Karpas-422 (cell line): ENCODE data around the gene BIRC3. TPM values are rescaled to one million over a fixed set of nuclear protein-coding genes. Genes with fewer than 3 reads are reported as not detected.

Source experiments
- DNase-seq: peaks from one replicate; pipeline ENCODE4 v3.0.0-alpha.2; 2015
- H2AFZ ChIP-seq: fragments of 200-600 bp; sonication (generic); 2 replicates; pipeline ENCODE4 v1.6.1; 2014; ENCODE audit warnings: antibody characterized with exemption, low read length, mixed read lengths
- H3K27ac ChIP-seq: fragments of 200-600 bp; sonication (generic); 2 replicates; pipeline ENCODE4 v1.5.1; 2014; ENCODE audit warnings: mild to moderate bottlenecking, low read length, moderate library complexity
- H3K27me3 ChIP-seq: fragments of 200-600 bp; sonication (generic); 2 replicates; pipeline ENCODE4 v1.6.1; 2014; ENCODE audit warnings: low read length, mixed read lengths
- H3K36me3 ChIP-seq: fragments of 200-600 bp; sonication (generic); 2 replicates; pipeline ENCODE4 v1.6.1; 2014; ENCODE audit warnings: low read length, mixed read lengths; ENCODE audit not compliant: insufficient read depth
- H3K4me1 ChIP-seq: fragments of 200-600 bp; sonication (generic); 2 replicates; pipeline ENCODE4 v1.6.1; 2014; ENCODE audit warnings: mild to moderate bottlenecking, low read length, mixed read lengths
- H3K4me2 ChIP-seq: fragments of 200-600 bp; sonication (generic); 2 replicates; pipeline ENCODE4 v1.6.1; 2014; ENCODE audit warnings: low read length, low read depth, mild to moderate bottlenecking; ENCODE audit not compliant: poor library complexity, severe bottlenecking
- H3K4me3 ChIP-seq: fragments of 200-600 bp; sonication (generic); 2 replicates; pipeline ENCODE4 v1.5.1; 2014; ENCODE audit warnings: mild to moderate bottlenecking, antibody characterized with exemption, low read length, mixed read lengths
- H3K79me2 ChIP-seq: fragments of 200-600 bp; sonication (generic); 2 replicates; pipeline ENCODE4 v1.6.1; 2014; ENCODE audit warnings: mild to moderate bottlenecking, low read length, mixed read lengths
- H3K9ac ChIP-seq: fragments of 200-600 bp; sonication (generic); 2 replicates; pipeline ENCODE4 v1.6.0; 2014; ENCODE audit warnings: low read length
- H3K9me2 ChIP-seq: fragments of 200-600 bp; sonication (generic), shearing (Covaris generic); replicated peaks from 2 replicates; pipeline ENCODE4 v1.6.0; 2014; ENCODE audit warnings: mild to moderate bottlenecking, low read length, moderate library complexity; ENCODE audit not compliant: insufficient read depth
- H3K9me3 ChIP-seq: fragments of 300-700, 200-600 bp; sonication (generic); 2 replicates; pipeline ENCODE4 v1.6.1; 2014; ENCODE audit warnings: low read length, mixed read lengths
- H4K20me1 ChIP-seq: fragments of 200-600 bp; sonication (generic); 2 replicates; pipeline ENCODE4 v1.6.1; 2014; ENCODE audit warnings: mild to moderate bottlenecking, antibody characterized with exemption, low read length, low read depth; ENCODE audit not compliant: insufficient read depth
- total RNA-seq: library from RNA; depleted of rRNA; stranded (reverse); fragments of >200 nt; shearing (Covaris generic); gene quantifications from 2 replicates; pipeline ENCODE4 v1.2.3, GENCODE V29; 2014; ENCODE audit warnings: low replicate concordance

The BIRC3 gene
- total RNA-seq, 1 experiment from 2014 or later = 0.52 TPM

DNA sequence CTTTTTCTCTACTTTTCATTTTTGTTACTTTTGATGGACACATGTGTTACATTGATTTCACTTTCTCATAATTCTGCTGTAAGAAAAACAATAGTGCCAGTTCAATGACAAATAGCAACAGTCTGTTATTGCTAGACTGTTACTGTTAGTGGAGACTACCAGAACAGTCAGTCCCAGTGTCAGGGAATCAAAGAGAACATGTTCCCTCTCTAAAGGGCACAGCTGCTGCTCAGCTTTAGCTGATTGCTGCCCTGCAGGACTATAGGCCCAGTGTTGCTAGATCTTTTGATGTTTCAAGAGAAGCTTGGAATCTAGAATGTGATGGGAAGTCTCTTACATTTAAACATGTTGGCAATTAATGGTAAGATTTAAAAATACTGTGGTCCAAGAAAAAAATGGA is 3.4 kb downstream of the BIRC3 start:
- Histone ChIP-seq H3K4me1 (peaks cover 16% of the 10 kb centered on the region), H3K79me2 (no peaks in the 10 kb centered on the region), H3K9me2 (no peaks in the 10 kb centered on the region), H3K36me3 (no peaks in the 10 kb centered on the region), H3K27ac (no peak overlapping the region), H3K4me3 (no peak overlapping the region), H4K20me1 (no peaks in the 10 kb centered on the region), H2AFZ (no peak overlapping the region), H3K27me3 (no peaks in the 10 kb centered on the region; the same call in none of the 2 replicates), H3K4me2 (no peak overlapping the region), H3K9me3 (no peaks in the 10 kb centered on the region), H3K9ac (no peak overlapping the region)
- DNase-seq = no peak

GRCh38 chr11:102322560-102322959 is 5.3 kb downstream of the BIRC3 start:
- no peaks in the 10 kb centered on the region; the same call in none of the 2 replicates for H3K27me3 ChIP-seq
- H2AFZ ChIP-seq = no peak overlapping the region
- no peak overlapping the region for H3K4me2 ChIP-seq
- no peak for DNase-seq
- no peaks in the 10 kb centered on the region for H4K20me1 ChIP-seq
- no peaks in the 10 kb centered on the region for H3K9me3 ChIP-seq
- no peaks in the 10 kb centered on the region for H3K9me2 ChIP-seq
- H3K79me2 ChIP-seq = no peaks in the 10 kb centered on the region
- H3K36me3 ChIP-seq = no peaks in the 10 kb centered on the region
- H3K4me1 ChIP-seq = peaks cover 7% of the 10 kb centered on the region
- no peak overlapping the region for H3K9ac ChIP-seq
- no peak overlapping the region for H3K27ac ChIP-seq
- H3K4me3 ChIP-seq = no peak overlapping the region

DNA sequence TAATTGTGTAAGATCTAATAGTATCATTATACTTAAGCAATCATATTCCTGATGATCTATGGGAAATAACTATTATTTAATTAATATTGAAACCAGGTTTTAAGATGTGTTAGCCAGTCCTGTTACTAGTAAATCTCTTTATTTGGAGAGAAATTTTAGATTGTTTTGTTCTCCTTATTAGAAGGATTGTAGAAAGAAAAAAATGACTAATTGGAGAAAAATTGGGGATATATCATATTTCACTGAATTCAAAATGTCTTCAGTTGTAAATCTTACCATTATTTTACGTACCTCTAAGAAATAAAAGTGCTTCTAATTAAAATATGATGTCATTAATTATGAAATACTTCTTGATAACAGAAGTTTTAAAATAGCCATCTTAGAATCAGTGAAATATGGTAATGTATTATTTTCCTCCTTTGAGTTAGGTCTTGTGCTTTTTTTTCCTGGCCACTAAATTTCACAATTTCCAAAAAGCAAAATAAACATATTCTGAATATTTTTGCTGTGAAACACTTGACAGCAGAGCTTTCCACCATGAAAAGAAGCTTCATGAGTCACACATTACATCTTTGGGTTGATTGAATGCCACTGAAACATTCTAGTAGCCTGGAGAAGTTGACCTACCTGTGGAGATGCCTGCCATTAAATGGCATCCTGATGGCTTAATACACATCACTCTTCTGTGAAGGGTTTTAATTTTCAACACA is 6.4 kb downstream of the BIRC3 start:
- H3K79me2 ChIP-seq = no peaks in the 10 kb centered on the region
- no peaks in the 10 kb centered on the region for H3K4me1 ChIP-seq

GRCh38 chr11:102325088-102325487 is 7.8 kb downstream of the BIRC3 start:
- Histone ChIP-seq H3K9me2 (no peaks in the 10 kb centered on the region), H3K79me2 (no peaks in the 10 kb centered on the region), H3K9me3 (no peaks in the 10 kb centered on the region), H3K4me1 (no peaks in the 10 kb centered on the region), H2AFZ (no peak overlapping the region), H3K4me3 (no peak overlapping the region), H3K27ac (no peak overlapping the region), H3K27me3 (peaks cover 4% of the 10 kb centered on the region; the same call in 1 of the 2 replicates), H3K9ac (no peak overlapping the region), H3K4me2 (no peak overlapping the region), H4K20me1 (no peaks in the 10 kb centered on the region), H3K36me3 (no peaks in the 10 kb centered on the region)
- DNase-seq = no peak

More for the DNA sequence above, 6.4 kb downstream of the BIRC3 start:
- Histone ChIP-seq H3K36me3 (no peaks in the 10 kb centered on the region), H3K4me2 (no peak overlapping the region), H2AFZ (no peak overlapping the region), H3K27me3 (peaks cover 4% of the 10 kb centered on the region; the same call in 1 of the 2 replicates), H4K20me1 (no peaks in the 10 kb centered on the region), H3K9ac (no peak overlapping the region), H3K27ac (no peak overlapping the region), H3K9me3 (no peaks in the 10 kb centered on the region), H3K4me3 (no peak overlapping the region), H3K9me2 (no peaks in the 10 kb centered on the region)
- DNase-seq = no peak

- no peak overlapping the region for H3K9ac ChIP-seq
- no peak overlapping the region for H3K4me3 ChIP-seq
- H4K20me1 ChIP-seq = no peaks in the 10 kb centered on the region
- no peaks in the 10 kb centered on the region for H3K4me1 ChIP-seq
- no peaks in the 10 kb centered on the region for H3K9me2 ChIP-seq
- no peaks in the 10 kb centered on the region for H3K36me3 ChIP-seq
- no peaks in the 10 kb centered on the region for H3K9me3 ChIP-seq
- peaks cover 4% of the 10 kb centered on the region; the same call in 1 of the 2 replicates for H3K27me3 ChIP-seq
- no peak overlapping the region for H3K27ac ChIP-seq
- H3K79me2 ChIP-seq = no peaks in the 10 kb centered on the region
- no peak for DNase-seq
- H3K4me2 ChIP-seq = no peak overlapping the region
- no peak overlapping the region for H2AFZ ChIP-seq
These were observed 11.5 kb downstream of the BIRC3 start for GRCh38 chr11:102328748-102329147.

DNA sequence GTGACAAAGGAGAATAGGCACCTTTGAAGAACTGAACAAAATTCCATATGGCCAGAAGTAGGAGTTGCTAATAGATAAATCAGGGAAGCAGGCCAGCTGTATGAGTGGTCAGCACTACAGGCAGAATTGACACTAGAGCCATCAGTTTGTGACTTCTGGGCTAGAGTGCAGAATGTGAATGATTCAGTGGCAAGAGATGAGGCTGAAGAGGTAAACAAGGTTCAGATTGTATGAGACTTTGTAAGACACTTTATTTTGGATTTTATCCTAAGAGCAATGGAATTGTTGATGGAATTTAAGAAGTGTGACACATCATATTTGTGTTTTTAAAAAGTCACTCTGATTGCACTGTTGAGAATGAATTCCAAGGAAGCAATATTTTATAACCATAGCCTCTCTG is 12.9 kb downstream of the BIRC3 start:
- no peak overlapping the region for H3K4me3 ChIP-seq
- H2AFZ ChIP-seq = no peak overlapping the region
- no peak overlapping the region for H3K27ac ChIP-seq
- H3K9me2 ChIP-seq = no peaks in the 10 kb centered on the region
- no peaks in the 10 kb centered on the region for H3K4me1 ChIP-seq
- 0 out of 2 replicates have a peak, but pooled peaks cover 4% of the 10 kb centered on the region for H3K27me3 ChIP-seq
- no peaks in the 10 kb centered on the region for H3K79me2 ChIP-seq
- no peaks in the 10 kb centered on the region for H3K36me3 ChIP-seq
- no peak overlapping the region for H3K9ac ChIP-seq
- H3K4me2 ChIP-seq = no peak overlapping the region
- H3K9me3 ChIP-seq = no peaks in the 10 kb centered on the region
- H4K20me1 ChIP-seq = no peaks in the 10 kb centered on the region
- DNase-seq = no peak

GRCh38 chr11:102331341-102331740 is 14.1 kb downstream of the BIRC3 start:
- no peaks in the 10 kb centered on the region for H3K79me2 ChIP-seq
- no peaks in the 10 kb centered on the region for H3K4me1 ChIP-seq
- no peak for DNase-seq
- H4K20me1 ChIP-seq = no peaks in the 10 kb centered on the region
- no peak overlapping the region for H2AFZ ChIP-seq
- no peak overlapping the region for H3K27ac ChIP-seq
- H3K9me2 ChIP-seq = no peaks in the 10 kb centered on the region
- no peak overlapping the region for H3K4me2 ChIP-seq
- H3K9me3 ChIP-seq = no peaks in the 10 kb centered on the region
- H3K9ac ChIP-seq = no peak overlapping the region
- H3K36me3 ChIP-seq = no peaks in the 10 kb centered on the region
- no peak overlapping the region for H3K4me3 ChIP-seq
- 0 out of 2 replicates have a peak, but pooled peaks cover 4% of the 10 kb centered on the region for H3K27me3 ChIP-seq

GRCh38 chr11:102332611-102332994 is 15.3 kb downstream of the BIRC3 start:
- no peak overlapping the region for H2AFZ ChIP-seq
- no peaks in the 10 kb centered on the region for H3K9me3 ChIP-seq
- no peaks in the 10 kb centered on the region for H3K36me3 ChIP-seq
- no peak for DNase-seq
- H3K27ac ChIP-seq = no peak overlapping the region
- no peak overlapping the region for H3K4me2 ChIP-seq
- no peak overlapping the region for H3K4me3 ChIP-seq
- H3K9me2 ChIP-seq = no peaks in the 10 kb centered on the region
- H4K20me1 ChIP-seq = no peaks in the 10 kb centered on the region
- H3K9ac ChIP-seq = no peak overlapping the region
- no peaks in the 10 kb centered on the region for H3K4me1 ChIP-seq
- no peaks in the 10 kb centered on the region for H3K79me2 ChIP-seq
- 0 out of 2 replicates have a peak, but pooled peaks cover 4% of the 10 kb centered on the region for H3K27me3 ChIP-seq
